ENCODE measurements around the gene CARMIL1. TPM values are rescaled to one million over a fixed set of nuclear protein-coding genes. Genes with fewer than 3 reads are reported as not detected.

Gene CARMIL1
- total RNA-seq, 1 experiment from 2014 or later, result 25.2 TPM

DNA sequence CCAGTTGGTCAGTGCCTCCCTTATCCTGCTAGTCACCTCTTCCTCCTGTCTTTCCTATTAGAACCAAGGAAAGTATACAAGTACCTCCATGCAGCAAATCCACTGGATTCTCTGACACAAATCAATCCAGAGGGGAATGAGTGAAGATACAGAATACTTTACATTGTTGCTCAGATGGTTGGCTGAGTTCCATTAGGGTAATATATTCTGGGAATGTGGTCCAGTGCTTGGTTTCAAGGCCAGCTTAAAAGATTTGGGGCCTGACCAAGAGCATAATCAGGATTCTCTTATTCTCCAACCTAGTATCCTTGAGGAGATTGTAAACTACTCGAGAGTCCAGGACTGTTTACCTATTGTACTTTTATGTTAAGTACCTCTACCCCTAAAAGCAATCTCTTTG lies 23.0 kb downstream of the CARMIL1 start:
- H3K4me3 Mint-ChIP-seq (ENCODE audit: unreplicated experiment), result no peak overlapping the region
- intact Hi-C loops (cut with micrococcal nuclease), result no loop called here
- ChIA-PET POLR2A (interaction anchor here (2.2 kb wide), 1 partner anchor 10 kb away, joined by 6 read pairs; no protein-coding TSS in a partner anchor), CTCF (no interaction called here)
- no TSS peak for BruUV-seq (replicated peaks)
- no peak for DNase-seq (ENCODE audit: unreplicated experiment)
- TF ChIP-seq, protein P1, sequence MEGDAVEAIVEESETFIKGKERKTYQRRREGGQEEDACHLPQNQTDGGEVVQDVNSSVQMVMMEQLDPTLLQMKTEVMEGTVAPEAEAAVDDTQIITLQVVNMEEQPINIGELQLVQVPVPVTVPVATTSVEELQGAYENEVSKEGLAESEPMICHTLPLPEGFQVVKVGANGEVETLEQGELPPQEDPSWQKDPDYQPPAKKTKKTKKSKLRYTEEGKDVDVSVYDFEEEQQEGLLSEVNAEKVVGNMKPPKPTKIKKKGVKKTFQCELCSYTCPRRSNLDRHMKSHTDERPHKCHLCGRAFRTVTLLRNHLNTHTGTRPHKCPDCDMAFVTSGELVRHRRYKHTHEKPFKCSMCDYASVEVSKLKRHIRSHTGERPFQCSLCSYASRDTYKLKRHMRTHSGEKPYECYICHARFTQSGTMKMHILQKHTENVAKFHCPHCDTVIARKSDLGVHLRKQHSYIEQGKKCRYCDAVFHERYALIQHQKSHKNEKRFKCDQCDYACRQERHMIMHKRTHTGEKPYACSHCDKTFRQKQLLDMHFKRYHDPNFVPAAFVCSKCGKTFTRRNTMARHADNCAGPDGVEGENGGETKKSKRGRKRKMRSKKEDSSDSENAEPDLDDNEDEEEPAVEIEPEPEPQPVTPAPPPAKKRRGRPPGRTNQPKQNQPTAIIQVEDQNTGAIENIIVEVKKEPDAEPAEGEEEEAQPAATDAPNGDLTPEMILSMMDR (IDR thresholded peaks at IDR 0.05; ENCODE audit: unreplicated experiment), result no peak
- no peaks in the 10 kb centered on the region for H3K36me3 Mint-ChIP-seq (ENCODE audit: insufficient read depth, unreplicated experiment)
- no peaks in the 10 kb centered on the region for H3K27me3 Mint-ChIP-seq (ENCODE audit: insufficient read depth, unreplicated experiment)
- no peaks in the 10 kb centered on the region for H3K9me3 Mint-ChIP-seq (ENCODE audit: unreplicated experiment)
- peaks cover 5% of the 10 kb centered on the region for H3K4me1 Mint-ChIP-seq (ENCODE audit: insufficient read depth, unreplicated experiment)
- no peak overlapping the region for H3K27ac Mint-ChIP-seq (ENCODE audit: low read depth, unreplicated experiment)

DNA sequence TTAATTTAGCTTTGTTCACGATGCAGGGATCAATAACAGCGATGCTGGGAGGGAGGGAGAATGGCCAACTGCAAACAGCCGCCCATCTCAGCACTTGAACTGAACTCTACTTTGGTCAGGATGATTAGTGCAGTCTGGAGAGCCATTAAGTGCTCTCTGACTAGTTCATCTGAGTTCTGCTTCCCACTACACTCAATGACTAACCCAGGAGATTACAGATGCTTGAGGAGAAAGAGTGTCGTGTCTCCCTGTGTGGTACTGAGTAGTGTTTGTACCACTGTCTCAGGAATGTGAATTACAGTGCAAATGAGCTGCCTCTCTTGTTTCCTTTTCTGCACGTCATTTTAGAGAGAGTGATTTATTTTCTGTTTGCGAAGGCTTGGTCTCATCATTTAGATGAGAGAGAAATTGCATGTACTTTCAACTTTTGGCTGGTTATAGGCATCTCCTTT lies 23.5 kb downstream of the CARMIL1 start:
- Mint-ChIP-seq H3K9me3 (ENCODE audit: unreplicated experiment) (no peaks in the 10 kb centered on the region), H3K4me1 (ENCODE audit: insufficient read depth, unreplicated experiment) (peaks cover 5% of the 10 kb centered on the region), H3K36me3 (ENCODE audit: insufficient read depth, unreplicated experiment) (no peaks in the 10 kb centered on the region), H3K27ac (ENCODE audit: low read depth, unreplicated experiment) (no peak overlapping the region), H3K27me3 (ENCODE audit: insufficient read depth, unreplicated experiment) (no peaks in the 10 kb centered on the region), H3K4me3 (ENCODE audit: unreplicated experiment) (no peak overlapping the region)
- ChIA-PET CTCF (no interaction called here), POLR2A (interaction anchor here (0.6 to 2.2 kb wide), 2 partner anchors 11 to 13 kb away, joined by 3 to 6 read pairs; no protein-coding TSS in a partner anchor)
- intact Hi-C loops (cut with micrococcal nuclease), result no loop called here
- no TSS peak for BruUV-seq (replicated peaks)
- TF ChIP-seq, protein P1 (IDR thresholded peaks at IDR 0.05; ENCODE audit: unreplicated experiment), result no peak
- no peak for DNase-seq (ENCODE audit: unreplicated experiment)

GRCh38 chr6:25303254-25303653 lies 24.1 kb downstream of the CARMIL1 start:
- no TSS peak for BruUV-seq (replicated peaks)
- no peak for DNase-seq (ENCODE audit: unreplicated experiment)
- CTCF ChIA-PET, result no interaction called here
- no peak overlapping the region for H3K27ac Mint-ChIP-seq (ENCODE audit: low read depth, unreplicated experiment)
- no peaks in the 10 kb centered on the region for H3K9me3 Mint-ChIP-seq (ENCODE audit: unreplicated experiment)
- no peak overlapping the region for H3K4me3 Mint-ChIP-seq (ENCODE audit: unreplicated experiment)
- no peaks in the 10 kb centered on the region for H3K36me3 Mint-ChIP-seq (ENCODE audit: insufficient read depth, unreplicated experiment)
- H3K4me1 Mint-ChIP-seq (ENCODE audit: insufficient read depth, unreplicated experiment), result peaks cover 5% of the 10 kb centered on the region
- TF ChIP-seq, protein P1 (IDR thresholded peaks at IDR 0.05; ENCODE audit: unreplicated experiment), result no peak
- POLR2A ChIA-PET, result interaction anchor here (0.6 to 2.2 kb wide), 2 partner anchors 11 to 14 kb away, joined by 3 to 6 read pairs; no protein-coding TSS in a partner anchor
- no peaks in the 10 kb centered on the region for H3K27me3 Mint-ChIP-seq (ENCODE audit: insufficient read depth, unreplicated experiment)
- intact Hi-C loops (cut with micrococcal nuclease), result no loop called here

- intact Hi-C loops (cut with micrococcal nuclease), result no loop called here
- Mint-ChIP-seq H3K9me3 (ENCODE audit: unreplicated experiment) (no peaks in the 10 kb centered on the region), H3K4me1 (ENCODE audit: insufficient read depth, unreplicated experiment) (peaks cover 14% of the 10 kb centered on the region), H3K27me3 (ENCODE audit: insufficient read depth, unreplicated experiment) (no peaks in the 10 kb centered on the region), H3K36me3 (ENCODE audit: insufficient read depth, unreplicated experiment) (no peaks in the 10 kb centered on the region), H3K4me3 (ENCODE audit: unreplicated experiment) (no peak overlapping the region), H3K27ac (ENCODE audit: low read depth, unreplicated experiment) (no peak overlapping the region)
- CTCF ChIA-PET, result no interaction called here
- no TSS peak for BruUV-seq (replicated peaks)
- POLR2A ChIA-PET, result no interaction called here
- no peak for DNase-seq (ENCODE audit: unreplicated experiment)
- TF ChIP-seq, protein P1 (IDR thresholded peaks at IDR 0.05; ENCODE audit: unreplicated experiment), result no peak
Measured at GRCh38 chr6:25306379-25306778, 27.2 kb downstream of the CARMIL1 start.
